Astrocyte (in vitro differentiated cells and primary cell): ENCODE measurements around the gene MYT1. TPM values are rescaled to one million over a fixed set of nuclear protein-coding genes. Genes with fewer than 3 reads are reported as not detected.

ENCODE experiments used
- DNase-seq: peaks from one replicate; pipeline ENCODE4 v3.0.0-alpha.2; 2010; ENCODE audit warnings: low read depth
- FAIRE-seq: peaks from 2 replicates; lab custom pipeline; 2011; peaks lifted over from hg19 to GRCh38; lab: Jason Lieb, UNC
- H2AFZ ChIP-seq: 2 replicates; pipeline ENCODE4 v1.6.0; 2012; ENCODE audit warnings: low read depth, low read length, inconsistent platforms
- H3K27ac ChIP-seq: 2 replicates; pipeline ENCODE4 v1.5.1; 2011; ENCODE audit warnings: low read depth, low read length, inconsistent platforms
- H3K27me3 ChIP-seq: 2 replicates; pipeline ENCODE4 v1.6.0; 2011; ENCODE audit warnings: low read length, inconsistent platforms; ENCODE audit not compliant: insufficient read depth
- H3K36me3 ChIP-seq: 2 replicates; pipeline ENCODE4 v1.5.1; 2011; ENCODE audit warnings: low read length, inconsistent platforms; ENCODE audit not compliant: insufficient read depth
- H3K4me1 ChIP-seq: 2 replicates; pipeline ENCODE4 v1.5.1; 2011; ENCODE audit warnings: low read length, inconsistent platforms; ENCODE audit not compliant: insufficient read depth
- H3K4me2 ChIP-seq: 2 replicates; pipeline ENCODE4 v1.6.0; 2012; ENCODE audit warnings: low read length, inconsistent platforms
- H3K4me3 ChIP-seq: 2 replicates; pipeline ENCODE4 v1.5.1; 2011; ENCODE audit warnings: low read depth, mild to moderate bottlenecking, low read length, inconsistent platforms; ENCODE audit not compliant: insufficient read depth
- H3K79me2 ChIP-seq: 2 replicates; pipeline ENCODE4 v1.6.0; 2012; ENCODE audit warnings: mild to moderate bottlenecking, low read length, inconsistent platforms; ENCODE audit not compliant: insufficient read depth
- H3K9ac ChIP-seq: 2 replicates; pipeline ENCODE4 v1.6.0; 2012; ENCODE audit warnings: mild to moderate bottlenecking, low read length, inconsistent platforms
- H3K9me3 ChIP-seq: 2 replicates; pipeline ENCODE4 v1.5.1; 2012; ENCODE audit warnings: low read depth, mild to moderate bottlenecking, low read length, inconsistent platforms; ENCODE audit not compliant: insufficient read depth
- H4K20me1 ChIP-seq: 2 replicates; pipeline ENCODE4 v1.6.0; 2012; ENCODE audit warnings: low read length, inconsistent platforms; ENCODE audit not compliant: insufficient read depth
- H3K27ac Mint-ChIP-seq: one replicate; pipeline ENCODE4 v1.8.0; 2021; ENCODE audit warnings: mild to moderate bottlenecking, mixed read lengths; ENCODE audit not compliant: unreplicated experiment
- H3K27me3 Mint-ChIP-seq: one replicate; pipeline ENCODE4 v1.8.0; 2021; ENCODE audit warnings: low read depth, mixed read lengths; ENCODE audit not compliant: unreplicated experiment
- H3K36me3 Mint-ChIP-seq: one replicate; pipeline ENCODE4 v1.8.0; 2021; ENCODE audit warnings: low read depth, mixed read lengths; ENCODE audit not compliant: unreplicated experiment
- H3K4me1 Mint-ChIP-seq: one replicate; pipeline ENCODE4 v1.8.0; 2021; ENCODE audit warnings: low read depth, mixed read lengths; ENCODE audit not compliant: unreplicated experiment
- H3K4me3 Mint-ChIP-seq: one replicate; pipeline ENCODE4 v1.8.0; 2021; ENCODE audit warnings: mild to moderate bottlenecking, moderate library complexity, mixed read lengths; ENCODE audit not compliant: unreplicated experiment
- H3K9me3 Mint-ChIP-seq: one replicate; pipeline ENCODE4 v1.8.0; 2021; ENCODE audit warnings: mild to moderate bottlenecking, mixed read lengths; ENCODE audit not compliant: unreplicated experiment
- EZH2 ChIP-seq: IDR thresholded peaks from 2 replicates; pipeline ENCODE4 v1.6.1; 2012; ENCODE audit warnings: mild to moderate bottlenecking, low read length, inconsistent platforms; ENCODE audit not compliant: insufficient read depth
- total RNA-seq: library from RNA; stranded (reverse); gene quantifications from 2 replicates; pipeline ENCODE4 v1.2.1, GENCODE V29; 2021
- TF ChIP-seq, protein P1 (sequence below): IDR thresholded peaks from 2 replicates; pipeline ENCODE4 v1.5.1; 2011; ENCODE audit warnings: low read depth, mild to moderate bottlenecking, inconsistent platforms, low read length, moderate library complexity; ENCODE audit not compliant: insufficient read depth

MYT1 gene
- total RNA-seq, 1 donor from 2014 or later: not detected

DNA sequence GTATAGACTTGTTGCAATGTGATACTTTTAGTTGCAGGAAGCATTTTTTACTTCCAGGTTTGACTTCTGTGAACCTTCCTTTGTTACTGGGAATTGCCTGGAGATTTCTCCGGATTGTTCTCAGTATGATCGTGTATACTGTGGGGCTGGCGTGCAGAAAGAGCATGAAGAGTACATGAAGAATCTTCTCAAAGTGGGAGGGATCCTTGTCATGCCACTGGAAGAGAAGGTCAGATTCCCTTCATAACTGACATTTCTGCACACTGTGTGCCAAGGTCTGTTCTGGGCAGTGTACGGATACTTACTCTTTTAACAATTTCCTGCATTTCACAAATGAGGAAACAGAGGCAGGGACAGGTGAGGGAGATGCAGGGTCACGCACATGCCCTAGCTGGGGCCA lies 100.9 kb downstream of the MYT1 start:
- no peak overlapping the region for H3K27ac ChIP-seq

DNA sequence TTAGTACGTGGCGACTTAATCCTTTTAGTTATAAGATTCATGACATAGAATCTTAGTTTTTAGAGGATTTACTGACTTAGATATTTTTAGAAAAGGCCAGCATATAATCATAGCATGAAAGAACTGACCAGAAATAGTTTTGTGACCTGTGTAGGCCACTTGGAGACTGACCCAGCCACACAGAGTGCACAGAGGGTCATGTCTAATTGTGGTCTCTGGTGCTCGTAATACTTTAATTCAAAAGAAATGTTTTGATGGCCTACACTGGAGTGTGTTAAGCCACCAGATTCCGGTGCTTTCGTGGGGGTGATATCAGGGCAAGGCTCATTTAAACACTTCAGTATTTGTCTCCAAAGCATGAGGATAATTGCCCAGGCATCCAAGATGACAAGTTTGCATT lies 102.7 kb downstream of the MYT1 start:
- Histone ChIP-seq H3K27me3 (no peaks in the 10 kb centered on the region), H3K27ac (no peak overlapping the region), H3K36me3 (peaks cover 3% of the 10 kb centered on the region), H3K4me1 (no peaks in the 10 kb centered on the region), H3K9me3 (no peaks in the 10 kb centered on the region), H3K9ac (no peak overlapping the region), H3K79me2 (peaks cover 9% of the 10 kb centered on the region), H3K4me3 (no peak overlapping the region), H4K20me1 (peaks cover 33% of the 10 kb centered on the region), H3K4me2 (no peak overlapping the region), H2AFZ (no peak overlapping the region)
- Mint-ChIP-seq H3K4me1 (peaks cover 4% of the 10 kb centered on the region), H3K27me3 (no peaks in the 10 kb centered on the region), H3K27ac (no peak overlapping the region), H3K36me3 (peaks cover 21% of the 10 kb centered on the region), H3K9me3 (peaks cover 5% of the 10 kb centered on the region), H3K4me3 (no peak overlapping the region)
- DNase-seq: no peak
- TF ChIP-seq, protein P1, sequence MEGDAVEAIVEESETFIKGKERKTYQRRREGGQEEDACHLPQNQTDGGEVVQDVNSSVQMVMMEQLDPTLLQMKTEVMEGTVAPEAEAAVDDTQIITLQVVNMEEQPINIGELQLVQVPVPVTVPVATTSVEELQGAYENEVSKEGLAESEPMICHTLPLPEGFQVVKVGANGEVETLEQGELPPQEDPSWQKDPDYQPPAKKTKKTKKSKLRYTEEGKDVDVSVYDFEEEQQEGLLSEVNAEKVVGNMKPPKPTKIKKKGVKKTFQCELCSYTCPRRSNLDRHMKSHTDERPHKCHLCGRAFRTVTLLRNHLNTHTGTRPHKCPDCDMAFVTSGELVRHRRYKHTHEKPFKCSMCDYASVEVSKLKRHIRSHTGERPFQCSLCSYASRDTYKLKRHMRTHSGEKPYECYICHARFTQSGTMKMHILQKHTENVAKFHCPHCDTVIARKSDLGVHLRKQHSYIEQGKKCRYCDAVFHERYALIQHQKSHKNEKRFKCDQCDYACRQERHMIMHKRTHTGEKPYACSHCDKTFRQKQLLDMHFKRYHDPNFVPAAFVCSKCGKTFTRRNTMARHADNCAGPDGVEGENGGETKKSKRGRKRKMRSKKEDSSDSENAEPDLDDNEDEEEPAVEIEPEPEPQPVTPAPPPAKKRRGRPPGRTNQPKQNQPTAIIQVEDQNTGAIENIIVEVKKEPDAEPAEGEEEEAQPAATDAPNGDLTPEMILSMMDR: no peak
- TF ChIP-seq EZH2: no peak
- no peak for FAIRE-seq

More for the DNA sequence above, 100.9 kb downstream of the MYT1 start:
- H3K4me1 ChIP-seq: no peaks in the 10 kb centered on the region
- no peak for TF ChIP-seq EZH2
- TF ChIP-seq, protein P1: no peak
- no peak overlapping the region for H2AFZ ChIP-seq
- H3K79me2 ChIP-seq: peaks cover 7% of the 10 kb centered on the region
- no peak overlapping the region for H3K4me2 ChIP-seq
- no peak overlapping the region for H3K4me3 ChIP-seq
- H3K27ac Mint-ChIP-seq: no peak overlapping the region
- DNase-seq (no peak), FAIRE-seq (no peak)
- H3K4me3 Mint-ChIP-seq: no peak overlapping the region
- H3K9ac ChIP-seq: no peak overlapping the region
- peaks cover 15% of the 10 kb centered on the region for H3K36me3 Mint-ChIP-seq
- H3K4me1 Mint-ChIP-seq: peaks cover 7% of the 10 kb centered on the region
- H3K27me3 ChIP-seq: no peaks in the 10 kb centered on the region
- H3K36me3 ChIP-seq: peaks cover 3% of the 10 kb centered on the region
- no peaks in the 10 kb centered on the region for H3K27me3 Mint-ChIP-seq
- H4K20me1 ChIP-seq: peaks cover 25% of the 10 kb centered on the region
- no peaks in the 10 kb centered on the region for H3K9me3 ChIP-seq
- H3K9me3 Mint-ChIP-seq: peaks cover 5% of the 10 kb centered on the region

GRCh38 chr20:64268174-64268573 lies 103.9 kb downstream of the MYT1 start:
- DNase-seq (no peak), FAIRE-seq (no peak)
- TF ChIP-seq, protein P1: no peak
- no peak for TF ChIP-seq EZH2
- Histone ChIP-seq H3K36me3 (peaks cover 3% of the 10 kb centered on the region), H3K9me3 (no peaks in the 10 kb centered on the region), H3K27ac (no peak overlapping the region), H3K79me2 (peaks cover 6% of the 10 kb centered on the region), H2AFZ (no peak overlapping the region), H3K4me2 (no peak overlapping the region), H4K20me1 (peaks cover 26% of the 10 kb centered on the region), H3K27me3 (no peaks in the 10 kb centered on the region), H3K4me1 (no peaks in the 10 kb centered on the region), H3K4me3 (no peak overlapping the region), H3K9ac (no peak overlapping the region)
- Mint-ChIP-seq H3K4me1 (peaks cover 4% of the 10 kb centered on the region), H3K36me3 (peaks cover 19% of the 10 kb centered on the region), H3K27me3 (no peaks in the 10 kb centered on the region), H3K4me3 (no peak overlapping the region), H3K9me3 (peaks cover 5% of the 10 kb centered on the region), H3K27ac (no peak overlapping the region)
